HepG2 (cell line): ENCODE results near the gene DLEC1. TPM values are rescaled to one million over a fixed set of nuclear protein-coding genes. Genes with fewer than 3 reads are reported as not detected.

Source experiments
- EZH2 ChIP-seq: conservative IDR thresholded peaks from 2 replicates; pipeline ENCODE4 v1.6.1; 2012; ENCODE audit warnings: mild to moderate bottlenecking, low read depth, low read length, moderate library complexity
- MBNL3 ChIP-seq: fragments of 250-450 bp; sonication (Bioruptor Pico); conservative IDR thresholded peaks from 2 replicates; pipeline ENCODE4 v1.8.0; 2022; ENCODE audit warnings: mild to moderate bottlenecking, inconsistent platforms
- NONO ChIP-seq, 2 experiments: fragments of 450-650 bp in 1 of 2; sonication (generic) in 1 of 2; formaldehyde crosslinking in 1 of 2; IDR thresholded peaks in 1 of 2; conservative IDR thresholded peaks in 1 of 2; 2 replicates each; pipeline versions ENCODE4 v1.6.1 to v1.8.0; 2017 to 2022; ENCODE audit warnings: mild to moderate bottlenecking in 1 of 2, missing genetic modification reagents in 1 of 2, moderate library complexity in 1 of 2
- NR2F6 ChIP-seq, 2 experiments: IDR thresholded peaks; 2 replicates each; pipeline ENCODE4 v1.6.1; 2016; ENCODE audit warnings: antibody characterized with exemption in 1 of 2, mild to moderate bottlenecking in 1 of 2
- RAD51 ChIP-seq: fragments of 450-650 bp; IDR thresholded peaks from 2 replicates; pipeline ENCODE4 v1.6.1; 2016; ENCODE audit warnings: borderline replicate concordance
- ZNF260 ChIP-seq: sonication (generic); formaldehyde crosslinking; IDR thresholded peaks from 2 replicates; pipeline ENCODE4 v1.4.0; 2020; ENCODE audit warnings: missing genetic modification reagents, low read depth, mild to moderate bottlenecking, borderline replicate concordance
- polyA plus RNA-seq, 8 experiments: library from polyadenylated mRNA; depleted of rRNA in 3 of 8; stranded (reverse) in 7 of 8; unstranded in 1 of 8; fragments of >200 nt; fragmentation: Illumina TruSeq in 4 of 8; extraction: Trizol in 4 of 8; gene quantifications; 2 replicates each; pipeline versions ENCODE4 v1.2.1 to v1.2.3, GENCODE V29; 2011 to 2016; ENCODE audit warnings: low read depth in 4 of 8, missing spikeins in 1 of 8, mixed read lengths in 1 of 8; ENCODE audit not compliant: insufficient read depth in 1 of 8
- total RNA-seq, 5 experiments: library from RNA; depleted of rRNA; stranded (reverse); fragments of >200 nt; fragmentation: Illumina TruSeq; extraction: Trizol; gene quantifications; 2 replicates each; pipeline ENCODE4 v1.2.3, GENCODE V29; 2016; ENCODE audit warnings: low read depth in 1 of 5
- TF ChIP-seq, protein P1 (sequence below): sonication (generic); formaldehyde crosslinking; IDR thresholded peaks from 2 replicates; pipeline ENCODE4 v1.4.0; 2020; ENCODE audit warnings: missing genetic modification reagents
- TF ChIP-seq, protein P2 (sequence below): sonication (generic); formaldehyde crosslinking; IDR thresholded peaks from 2 replicates; pipeline ENCODE4 v1.5.1; 2020; ENCODE audit warnings: mild to moderate bottlenecking, moderate library complexity, missing genetic modification reagents
- TF ChIP-seq, protein P3 (sequence below): sonication (generic); formaldehyde crosslinking; IDR thresholded peaks from 2 replicates; pipeline ENCODE4 v1.5.0; 2020; ENCODE audit warnings: missing genetic modification reagents
- TF ChIP-seq, protein P4 (sequence below): IDR thresholded peaks from 2 replicates; pipeline ENCODE4 v1.6.1; 2016; ENCODE audit warnings: low read depth
- TF ChIP-seq, protein P5 (sequence below): sonication (generic); formaldehyde crosslinking; conservative IDR thresholded peaks from 2 replicates; pipeline ENCODE4 v1.8.0; 2022; ENCODE audit warnings: mild to moderate bottlenecking, moderate library complexity, missing genetic modification reagents
- TF ChIP-seq, protein P6 (sequence below): fragments of 450-650 bp; IDR thresholded peaks from 2 replicates; pipeline ENCODE4 v1.6.1; 2016
- TF ChIP-seq, protein P7 (sequence below): sonication (generic); formaldehyde crosslinking; IDR thresholded peaks from 2 replicates; pipeline ENCODE4 v1.4.0; 2020; ENCODE audit warnings: missing genetic modification reagents

DLEC1 gene
- total and polyA plus RNA-seq, 2 of the 13 experiments (the other 11 are each of a cell fraction or from before 2014, with no cell fraction given): 0.09 TPM; not detected in 1

DNA sequence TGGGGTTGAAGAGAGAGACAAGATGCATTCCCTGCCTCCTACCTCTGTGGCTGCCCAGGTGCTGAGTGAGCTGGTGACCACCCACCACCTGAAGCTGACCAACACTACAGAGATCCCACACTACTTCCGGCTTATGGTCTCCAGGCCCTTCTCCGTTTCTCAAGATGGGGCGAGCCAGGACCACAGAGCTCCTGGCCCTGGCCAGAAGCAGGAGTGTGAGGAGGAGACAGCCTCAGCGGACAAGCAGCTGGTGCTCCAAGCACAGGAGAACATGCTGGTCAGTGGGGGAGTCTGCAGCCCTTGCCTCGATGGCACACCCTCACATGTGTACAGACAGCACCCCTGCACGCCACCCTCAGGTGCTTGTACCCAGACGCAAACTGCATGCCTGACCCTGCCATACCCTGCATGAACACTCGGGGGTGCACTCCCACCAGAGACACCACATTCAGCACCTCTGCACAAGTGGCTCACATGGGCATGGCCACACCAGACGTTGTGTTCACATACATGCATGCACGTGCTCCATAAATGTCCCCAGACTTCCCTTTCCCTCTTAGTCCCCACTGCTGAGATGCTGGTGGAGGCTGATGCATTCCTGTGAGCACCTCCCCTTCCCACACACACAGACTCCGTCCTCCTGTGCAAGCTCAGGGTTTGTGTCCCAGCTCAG is 78.9 kb downstream of the DLEC1 start (continued):
- TF ChIP-seq, protein P1, sequence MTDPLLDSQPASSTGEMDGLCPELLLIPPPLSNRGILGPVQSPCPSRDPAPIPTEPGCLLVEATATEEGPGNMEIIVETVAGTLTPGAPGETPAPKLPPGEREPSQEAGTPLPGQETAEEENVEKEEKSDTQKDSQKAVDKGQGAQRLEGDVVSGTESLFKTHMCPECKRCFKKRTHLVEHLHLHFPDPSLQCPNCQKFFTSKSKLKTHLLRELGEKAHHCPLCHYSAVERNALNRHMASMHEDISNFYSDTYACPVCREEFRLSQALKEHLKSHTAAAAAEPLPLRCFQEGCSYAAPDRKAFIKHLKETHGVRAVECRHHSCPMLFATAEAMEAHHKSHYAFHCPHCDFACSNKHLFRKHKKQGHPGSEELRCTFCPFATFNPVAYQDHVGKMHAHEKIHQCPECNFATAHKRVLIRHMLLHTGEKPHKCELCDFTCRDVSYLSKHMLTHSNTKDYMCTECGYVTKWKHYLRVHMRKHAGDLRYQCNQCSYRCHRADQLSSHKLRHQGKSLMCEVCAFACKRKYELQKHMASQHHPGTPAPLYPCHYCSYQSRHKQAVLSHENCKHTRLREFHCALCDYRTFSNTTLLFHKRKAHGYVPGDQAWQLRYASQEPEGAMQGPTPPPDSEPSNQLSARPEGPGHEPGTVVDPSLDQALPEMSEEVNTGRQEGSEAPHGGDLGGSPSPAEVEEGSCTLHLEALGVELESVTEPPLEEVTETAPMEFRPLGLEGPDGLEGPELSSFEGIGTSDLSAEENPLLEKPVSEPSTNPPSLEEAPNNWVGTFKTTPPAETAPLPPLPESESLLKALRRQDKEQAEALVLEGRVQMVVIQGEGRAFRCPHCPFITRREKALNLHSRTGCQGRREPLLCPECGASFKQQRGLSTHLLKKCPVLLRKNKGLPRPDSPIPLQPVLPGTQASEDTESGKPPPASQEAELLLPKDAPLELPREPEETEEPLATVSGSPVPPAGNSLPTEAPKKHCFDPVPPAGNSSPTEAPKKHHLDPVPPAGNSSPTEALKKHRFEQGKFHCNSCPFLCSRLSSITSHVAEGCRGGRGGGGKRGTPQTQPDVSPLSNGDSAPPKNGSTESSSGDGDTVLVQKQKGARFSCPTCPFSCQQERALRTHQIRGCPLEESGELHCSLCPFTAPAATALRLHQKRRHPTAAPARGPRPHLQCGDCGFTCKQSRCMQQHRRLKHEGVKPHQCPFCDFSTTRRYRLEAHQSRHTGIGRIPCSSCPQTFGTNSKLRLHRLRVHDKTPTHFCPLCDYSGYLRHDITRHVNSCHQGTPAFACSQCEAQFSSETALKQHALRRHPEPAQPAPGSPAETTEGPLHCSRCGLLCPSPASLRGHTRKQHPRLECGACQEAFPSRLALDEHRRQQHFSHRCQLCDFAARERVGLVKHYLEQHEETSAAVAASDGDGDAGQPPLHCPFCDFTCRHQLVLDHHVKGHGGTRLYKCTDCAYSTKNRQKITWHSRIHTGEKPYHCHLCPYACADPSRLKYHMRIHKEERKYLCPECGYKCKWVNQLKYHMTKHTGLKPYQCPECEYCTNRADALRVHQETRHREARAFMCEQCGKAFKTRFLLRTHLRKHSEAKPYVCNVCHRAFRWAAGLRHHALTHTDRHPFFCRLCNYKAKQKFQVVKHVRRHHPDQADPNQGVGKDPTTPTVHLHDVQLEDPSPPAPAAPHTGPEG: no peak
- TF ChIP-seq ZNF260 (no peak), EZH2 (no peak), MBNL3 (no peak), NR2F6 (IDR thresholded peaks at IDR 0.05) (no peak), NR2F6 (CRISPR knock-in tag; IDR thresholded peaks at IDR 0.05) (no peak; the same call in 1 of the 2 replicates), RAD51 (no peak), NONO (IDR thresholded peaks at IDR 0.05) (no peak), NONO (CRISPR knock-in tag; conservative IDR thresholded peaks at IDR 0.05) (peak; percentile 94; the same call in 1 of the 2 replicates)
- TF ChIP-seq, protein P2, sequence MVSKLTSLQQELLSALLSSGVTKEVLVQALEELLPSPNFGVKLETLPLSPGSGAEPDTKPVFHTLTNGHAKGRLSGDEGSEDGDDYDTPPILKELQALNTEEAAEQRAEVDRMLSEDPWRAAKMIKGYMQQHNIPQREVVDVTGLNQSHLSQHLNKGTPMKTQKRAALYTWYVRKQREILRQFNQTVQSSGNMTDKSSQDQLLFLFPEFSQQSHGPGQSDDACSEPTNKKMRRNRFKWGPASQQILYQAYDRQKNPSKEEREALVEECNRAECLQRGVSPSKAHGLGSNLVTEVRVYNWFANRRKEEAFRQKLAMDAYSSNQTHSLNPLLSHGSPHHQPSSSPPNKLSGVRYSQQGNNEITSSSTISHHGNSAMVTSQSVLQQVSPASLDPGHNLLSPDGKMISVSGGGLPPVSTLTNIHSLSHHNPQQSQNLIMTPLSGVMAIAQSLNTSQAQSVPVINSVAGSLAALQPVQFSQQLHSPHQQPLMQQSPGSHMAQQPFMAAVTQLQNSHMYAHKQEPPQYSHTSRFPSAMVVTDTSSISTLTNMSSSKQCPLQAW: no peak
- TF ChIP-seq, protein P3, sequence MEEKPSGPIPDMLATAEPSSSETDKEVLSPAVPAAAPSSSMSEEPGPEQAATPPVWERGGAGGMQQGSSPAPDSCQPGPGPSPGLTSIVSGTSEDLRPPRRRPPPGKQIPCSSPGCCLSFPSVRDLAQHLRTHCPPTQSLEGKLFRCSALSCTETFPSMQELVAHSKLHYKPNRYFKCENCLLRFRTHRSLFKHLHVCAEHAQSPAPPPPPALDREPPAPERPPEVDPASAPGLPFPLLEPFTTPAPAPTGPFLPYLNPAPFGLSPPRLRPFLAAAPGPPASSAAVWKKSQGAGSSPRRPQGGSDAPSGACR: no peak
- TF ChIP-seq, protein P4, sequence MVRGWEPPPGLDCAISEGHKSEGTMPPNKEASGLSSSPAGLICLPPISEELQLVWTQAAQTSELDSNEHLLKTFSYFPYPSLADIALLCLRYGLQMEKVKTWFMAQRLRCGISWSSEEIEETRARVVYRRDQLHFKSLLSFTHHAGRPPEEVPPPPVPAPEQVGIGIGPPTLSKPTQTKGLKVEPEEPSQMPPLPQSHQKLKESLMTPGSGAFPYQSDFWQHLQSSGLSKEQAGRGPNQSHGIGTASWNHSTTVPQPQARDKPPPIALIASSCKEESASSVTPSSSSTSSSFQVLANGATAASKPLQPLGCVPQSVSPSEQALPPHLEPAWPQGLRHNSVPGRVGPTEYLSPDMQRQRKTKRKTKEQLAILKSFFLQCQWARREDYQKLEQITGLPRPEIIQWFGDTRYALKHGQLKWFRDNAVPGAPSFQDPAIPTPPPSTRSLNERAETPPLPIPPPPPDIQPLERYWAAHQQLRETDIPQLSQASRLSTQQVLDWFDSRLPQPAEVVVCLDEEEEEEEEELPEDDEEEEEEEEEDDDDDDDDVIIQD (CRISPR knock-in tag): no peak
- TF ChIP-seq, protein P5, sequence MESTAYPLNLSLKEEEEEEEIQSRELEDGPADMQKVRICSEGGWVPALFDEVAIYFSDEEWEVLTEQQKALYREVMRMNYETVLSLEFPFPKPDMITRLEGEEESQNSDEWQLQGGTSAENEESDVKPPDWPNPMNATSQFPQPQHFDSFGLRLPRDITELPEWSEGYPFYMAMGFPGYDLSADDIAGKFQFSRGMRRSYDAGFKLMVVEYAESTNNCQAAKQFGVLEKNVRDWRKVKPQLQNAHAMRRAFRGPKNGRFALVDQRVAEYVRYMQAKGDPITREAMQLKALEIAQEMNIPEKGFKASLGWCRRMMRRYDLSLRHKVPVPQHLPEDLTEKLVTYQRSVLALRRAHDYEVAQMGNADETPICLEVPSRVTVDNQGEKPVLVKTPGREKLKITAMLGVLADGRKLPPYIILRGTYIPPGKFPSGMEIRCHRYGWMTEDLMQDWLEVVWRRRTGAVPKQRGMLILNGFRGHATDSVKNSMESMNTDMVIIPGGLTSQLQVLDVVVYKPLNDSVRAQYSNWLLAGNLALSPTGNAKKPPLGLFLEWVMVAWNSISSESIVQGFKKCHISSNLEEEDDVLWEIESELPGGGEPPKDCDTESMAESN (CRISPR knock-in tag): no peak
- TF ChIP-seq, protein P6, sequence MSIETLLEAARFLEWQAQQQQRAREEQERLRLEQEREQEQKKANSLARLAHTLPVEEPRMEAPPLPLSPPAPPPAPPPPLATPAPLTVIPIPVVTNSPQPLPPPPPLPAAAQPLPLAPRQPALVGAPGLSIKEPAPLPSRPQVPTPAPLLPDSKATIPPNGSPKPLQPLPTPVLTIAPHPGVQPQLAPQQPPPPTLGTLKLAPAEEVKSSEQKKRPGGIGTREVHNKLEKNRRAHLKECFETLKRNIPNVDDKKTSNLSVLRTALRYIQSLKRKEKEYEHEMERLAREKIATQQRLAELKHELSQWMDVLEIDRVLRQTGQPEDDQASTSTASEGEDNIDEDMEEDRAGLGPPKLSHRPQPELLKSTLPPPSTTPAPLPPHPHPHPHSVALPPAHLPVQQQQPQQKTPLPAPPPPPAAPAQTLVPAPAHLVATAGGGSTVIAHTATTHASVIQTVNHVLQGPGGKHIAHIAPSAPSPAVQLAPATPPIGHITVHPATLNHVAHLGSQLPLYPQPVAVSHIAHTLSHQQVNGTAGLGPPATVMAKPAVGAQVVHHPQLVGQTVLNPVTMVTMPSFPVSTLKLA: peak; percentile 62
- TF ChIP-seq, protein P7, sequence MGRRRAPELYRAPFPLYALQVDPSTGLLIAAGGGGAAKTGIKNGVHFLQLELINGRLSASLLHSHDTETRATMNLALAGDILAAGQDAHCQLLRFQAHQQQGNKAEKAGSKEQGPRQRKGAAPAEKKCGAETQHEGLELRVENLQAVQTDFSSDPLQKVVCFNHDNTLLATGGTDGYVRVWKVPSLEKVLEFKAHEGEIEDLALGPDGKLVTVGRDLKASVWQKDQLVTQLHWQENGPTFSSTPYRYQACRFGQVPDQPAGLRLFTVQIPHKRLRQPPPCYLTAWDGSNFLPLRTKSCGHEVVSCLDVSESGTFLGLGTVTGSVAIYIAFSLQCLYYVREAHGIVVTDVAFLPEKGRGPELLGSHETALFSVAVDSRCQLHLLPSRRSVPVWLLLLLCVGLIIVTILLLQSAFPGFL (CRISPR knock-in tag): no peak
